ENCODE data around the gene PLA2G1B. TPM values are rescaled to one million over a fixed set of nuclear protein-coding genes. Genes with fewer than 3 reads are reported as not detected.
A peak's percentile ranks its signal among the peaks of the same experiment; 100 is the strongest.

The PLA2G1B gene
- total RNA-seq, 4 donors from 2014 or later: not detected

- no peak for TF ChIP-seq POLR2AphosphoS5 (IDR thresholded peaks at IDR 0.05)
- no peak for TF ChIP-seq CTCF (IDR thresholded peaks at IDR 0.05)
- no peak for TF ChIP-seq EP300 (IDR thresholded peaks at IDR 0.05; ENCODE audit: low read depth)
- no peak for TF ChIP-seq POLR2A (IDR thresholded peaks at IDR 0.05)
- DNase-seq: no peak
- 61 to 68% methylated on average over 7 to 9 of the region's 9 CpGs for WGBS, 2 donors (ENCODE audit: low coverage in 1 of 2)
- in situ Hi-C loops (cut with MboI; ENCODE audit: low pct_ligation_motif_present in 1 of 4, low pct_unique_long_range_greater_than_20kb in 1 of 4, low sequenced_read_pairs in 3 of 4): loop anchor here in 1 of 4 donors (10.0 kb wide), 1 partner anchor 110 kb away; the partner anchor contains the start of gene COX6A1
- H3K9me3 ChIP-seq: no peaks in the 10 kb centered on the region
- H3K27ac ChIP-seq: no peak overlapping the region
- H3K4me1 ChIP-seq: peaks cover 0 to 22% (median 12%) of the 10 kb centered on the region in 4 donors
- no peaks in the 10 kb centered on the region for H3K36me3 ChIP-seq
- intact Hi-C loops (cut with DNase I; ENCODE audit: low total_unique reads): no loop called here
- no peak overlapping the region for H3K4me3 ChIP-seq
- no peaks in the 10 kb centered on the region for H3K27me3 ChIP-seq
Observed at GRCh38 chr12:120324841-120325417, 2.6 kb downstream of the PLA2G1B start.

- WGBS, 2 donors (ENCODE audit: low coverage in 1 of 2): 60 to 91% methylated on average over 1 to 2 of the region's 2 CpGs
- Histone ChIP-seq H3K4me1 (peaks cover 0 to 22% (median 12%) of the 10 kb centered on the region in 4 donors), H3K27ac (no peak overlapping the region), H3K27me3 (no peaks in the 10 kb centered on the region), H3K4me3 (no peak overlapping the region), H3K36me3 (no peaks in the 10 kb centered on the region), H3K9me3 (no peaks in the 10 kb centered on the region)
- intact Hi-C loops (cut with DNase I; ENCODE audit: low total_unique reads) (no loop called here), in situ Hi-C loops (cut with MboI; ENCODE audit: low pct_ligation_motif_present in 1 of 4, low pct_unique_long_range_greater_than_20kb in 1 of 4, low sequenced_read_pairs in 3 of 4) (loop anchor here in 1 of 4 donors (10.0 kb wide), 1 partner anchor 111 kb away; the partner anchor contains the start of gene COX6A1)
- TF ChIP-seq POLR2AphosphoS5 (IDR thresholded peaks at IDR 0.05): no peak
- no peak for TF ChIP-seq CTCF (IDR thresholded peaks at IDR 0.05)
- no peak for DNase-seq
Observed at GRCh38 chr12:120323772-120324171, 3.8 kb downstream of the PLA2G1B start.

- in situ Hi-C loops (cut with MboI; ENCODE audit: low pct_ligation_motif_present in 1 of 4, low pct_unique_long_range_greater_than_20kb in 1 of 4, low sequenced_read_pairs in 3 of 4): loop anchor here in 1 of 4 donors (10.0 kb wide), 1 partner anchor 113 kb away; the partner anchor contains the start of gene COX6A1
- H3K4me3 ChIP-seq: no peak overlapping the region
- WGBS, 2 donors (ENCODE audit: low coverage in 1 of 2): 45 to 58% methylated on average over 9 to 13 of the region's 13 CpGs
- H3K4me1 ChIP-seq: peaks cover 0 to 26% (median 18%) of the 10 kb centered on the region in 4 donors
- H3K27ac ChIP-seq: peak overlapping the region; percentile 45 to 78 (median 69)
- peak; percentile 23 for DNase-seq
- no peaks in the 10 kb centered on the region for H3K9me3 ChIP-seq
- TF ChIP-seq POLR2AphosphoS5 (IDR thresholded peaks at IDR 0.05): no peak
- TF ChIP-seq CTCF (IDR thresholded peaks at IDR 0.05): no peak
- no peak for TF ChIP-seq EP300 (IDR thresholded peaks at IDR 0.05; ENCODE audit: low read depth)
- no peak for TF ChIP-seq POLR2A (IDR thresholded peaks at IDR 0.05)
- intact Hi-C loops (cut with DNase I; ENCODE audit: low total_unique reads): no loop called here
- H3K27me3 ChIP-seq: no peaks in the 10 kb centered on the region
- no peaks in the 10 kb centered on the region for H3K36me3 ChIP-seq
Observed at GRCh38 chr12:120321382-120322202, 6.0 kb downstream of the PLA2G1B start.

Measured in transverse colon (tissue), 4 donors.